Left cardiac atrium (tissue), 4 donors: ENCODE results near the gene SNRK. TPM values are rescaled to one million over a fixed set of nuclear protein-coding genes. Genes with fewer than 3 reads are reported as not detected.

Experiments used
- ATAC-seq, 2 donors: fragments of 200-7000 bp; cut with Tn5 transposase; one replicate each; pipeline ENCODE4 v1.9.1; 2020; ENCODE audit warnings: mild to moderate bottlenecking in 2 of 2, moderate library complexity in 2 of 2
- DNase-seq: peaks from one replicate; pipeline ENCODE4 v3.0.0-alpha.2; 2020
- intact Hi-C, 2 donors: fragments of 100-400 bp; cut with DNase I; formaldehyde crosslinking; loops; one replicate each; pipeline versions ENCODE4 v1.14.1 to v1.15.1; 2022 to 2023
- total RNA-seq, 2 donors: library from RNA; stranded (reverse); fragmentation: NEBNext Ultra II Directional; extraction: Animal tissue kit (Norgen Biotek cat#: 25700); gene quantifications; one replicate each; pipeline ENCODE4 v1.2.1, GENCODE V29; 2021
- donor health status: DM: no; HTN: yes; CAD: no.
- donor health status: DM: no; HTN: yes; CAD: no; lungs with severe emphysema.
- donor health status: DM: yes; HTN: yes; CAD: no.
- donor health status: Dilated cardiomyopathy.

SNRK gene
- total RNA-seq, 2 donors from 2014 or later = 20.2 to 29.3 TPM

GRCh38 chr3:43298761-43299160 lies 12.4 kb downstream of the SNRK start:
- intact Hi-C loops = no loop called here
- DNase-seq (no peak), ATAC-seq (peak in 1 of 2 donors; percentile 41)

- ATAC-seq = no peak
- intact Hi-C loops = no loop called here
- no peak for DNase-seq
Observed at GRCh38 chr3:43302116-43302880, 16.0 kb downstream of the SNRK start.

GRCh38 chr3:43304126-43304525 lies 17.8 kb downstream of the SNRK start:
- ATAC-seq = no peak

DNA sequence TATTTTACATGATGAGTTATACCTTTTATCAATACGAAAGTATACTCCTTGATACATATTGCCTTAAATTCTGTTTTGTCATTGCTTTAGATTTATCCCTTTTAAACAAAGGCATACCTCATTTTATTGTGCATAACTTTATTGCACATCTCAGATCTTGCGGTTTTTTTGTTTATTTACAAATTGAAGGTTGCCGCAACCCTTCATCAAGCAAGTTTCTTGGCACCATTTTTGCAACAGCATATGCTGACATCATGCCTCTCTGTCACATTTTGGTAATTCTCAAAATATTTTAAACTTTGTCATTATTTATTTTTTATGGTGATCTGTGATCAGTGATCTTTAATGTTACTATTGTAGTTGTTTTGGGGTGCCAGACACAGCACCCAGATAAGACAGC lies 20.9 kb downstream of the SNRK start:
- DNase-seq = no peak
- intact Hi-C loops = no loop called here
- no peak for ATAC-seq

More at GRCh38 chr3:43304126-43304525, 17.8 kb downstream of the SNRK start:
- intact Hi-C loops = no loop called here
- no peak for DNase-seq

DNA sequence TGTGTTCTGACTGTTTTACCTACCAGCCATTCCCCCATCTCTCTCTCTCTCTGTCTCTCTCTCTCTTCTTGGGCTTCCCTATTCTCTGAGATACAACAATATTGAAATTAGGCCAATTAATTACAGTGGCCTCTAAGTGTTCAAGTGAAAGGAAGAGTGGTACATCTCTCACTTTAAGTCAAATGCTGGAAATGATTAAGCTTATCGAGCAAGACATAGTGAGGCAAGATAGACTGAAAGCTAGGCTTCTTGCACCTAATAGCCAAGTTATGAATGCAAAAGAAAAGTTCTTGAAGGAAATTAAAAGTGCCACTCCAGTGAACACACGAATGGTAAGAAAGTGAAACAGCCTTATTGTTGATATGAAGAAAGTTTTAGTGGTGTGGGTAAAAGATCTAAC lies 21.3 kb downstream of the SNRK start:
- DNase-seq (no peak), ATAC-seq (no peak)
- intact Hi-C loops = no loop called here

- intact Hi-C loops = no loop called here
- DNase-seq (no peak), ATAC-seq (no peak)
Observed at GRCh38 chr3:43309372-43310305, 23.3 kb downstream of the SNRK start.

- DNase-seq = no peak
- intact Hi-C loops = no loop called here
- no peak for ATAC-seq
Observed at GRCh38 chr3:43316783-43317460, 30.6 kb downstream of the SNRK start.

- DNase-seq (no peak), ATAC-seq (peak; percentile 39 to 82)
Observed at GRCh38 chr3:43317461-43318316, 31.3 kb downstream of the SNRK start.

GRCh38 chr3:43319376-43319775 lies 33.0 kb downstream of the SNRK start:
- intact Hi-C loops = no loop called here
- DNase-seq = peak; percentile 30
- ATAC-seq = peak in 1 of 2 donors; percentile 53

More at GRCh38 chr3:43317461-43318316, 31.3 kb downstream of the SNRK start:
- intact Hi-C loops = no loop called here

GRCh38 chr3:43319794-43320193 lies 33.5 kb downstream of the SNRK start:
- DNase-seq (no peak), ATAC-seq (no peak)
- intact Hi-C loops = no loop called here

DNA sequence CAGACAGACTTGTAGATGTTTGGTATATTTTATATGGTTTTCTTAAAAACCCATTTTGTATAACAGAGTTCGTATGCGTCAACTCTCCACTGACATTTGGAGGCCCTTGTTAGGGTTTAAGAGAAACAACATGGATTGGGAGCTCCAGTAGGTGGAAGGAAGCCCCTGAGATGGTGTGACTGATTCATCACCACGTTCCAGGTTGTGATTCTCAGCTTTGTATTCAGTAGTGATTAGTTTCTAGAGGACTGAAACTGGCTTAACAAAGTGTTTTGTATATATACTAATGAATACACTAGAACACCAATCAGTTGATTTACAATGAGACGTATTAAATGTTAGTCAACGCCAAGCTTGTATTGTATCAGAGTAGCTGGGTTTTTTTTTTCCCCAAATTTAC lies 33.9 kb downstream of the SNRK start:
- DNase-seq = no peak
- intact Hi-C loops = no loop called here
- no peak for ATAC-seq

GRCh38 chr3:43323541-43323940 lies 37.2 kb downstream of the SNRK start:
- intact Hi-C loops = no loop called here
- DNase-seq = no peak
- ATAC-seq = no peak

GRCh38 chr3:43326891-43327581 lies 40.7 kb downstream of the SNRK start:
- intact Hi-C loops = no loop called here
- no peak for DNase-seq
- ATAC-seq = peak; percentile 57 to 87

DNA sequence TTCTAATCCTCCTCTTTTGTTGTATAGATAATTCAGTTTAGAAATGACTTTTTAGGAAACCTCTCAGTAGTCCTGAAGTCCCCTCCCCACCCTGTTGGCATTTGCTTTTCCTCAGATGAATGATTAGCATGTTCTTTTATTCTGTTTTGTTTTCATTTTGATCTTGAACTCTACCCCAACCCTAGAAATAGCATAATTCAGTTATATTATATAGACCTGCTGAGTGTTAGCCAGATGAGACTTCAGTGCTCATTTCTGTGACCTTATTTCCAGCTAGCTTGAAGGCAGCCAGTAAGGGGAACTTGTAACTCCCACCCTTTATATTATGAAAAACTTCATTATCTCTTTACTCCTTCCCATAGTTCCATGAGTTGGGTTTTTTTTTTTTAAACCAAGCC lies 41.2 kb downstream of the SNRK start:
- peak in 1 of 2 donors; percentile 18 for ATAC-seq
- intact Hi-C loops = no loop called here
- DNase-seq = no peak

DNA sequence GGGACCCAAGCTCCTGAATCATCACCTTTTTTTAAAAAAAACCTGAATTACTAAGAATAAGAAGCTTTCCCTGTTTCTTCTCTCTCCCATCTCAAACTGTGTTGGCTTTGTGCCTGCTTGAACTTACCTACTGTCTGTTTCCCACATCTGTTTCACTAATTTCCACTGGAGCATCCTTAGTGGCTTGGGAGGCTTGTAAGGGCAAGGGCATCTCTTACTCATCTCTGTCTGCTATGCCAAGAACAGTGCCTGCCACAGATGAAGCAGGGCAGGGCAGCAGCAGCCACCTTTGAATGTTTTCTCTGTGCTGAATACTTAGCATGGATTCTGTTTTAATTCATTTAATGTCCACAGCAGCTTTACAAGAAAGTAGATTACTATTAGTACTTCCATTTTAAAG lies 42.3 kb downstream of the SNRK start:
- ATAC-seq (peak in 1 of 2 donors; percentile 30), DNase-seq (no peak)
- intact Hi-C loops = no loop called here

GRCh38 chr3:43330981-43331380 lies 44.6 kb downstream of the SNRK start:
- DNase-seq = no peak
- ATAC-seq = no peak
- intact Hi-C loops = no loop called here

- DNase-seq (no peak), ATAC-seq (no peak)
- intact Hi-C loops = no loop called here
Observed at GRCh38 chr3:43331381-43331780, 45.0 kb downstream of the SNRK start.

DNA sequence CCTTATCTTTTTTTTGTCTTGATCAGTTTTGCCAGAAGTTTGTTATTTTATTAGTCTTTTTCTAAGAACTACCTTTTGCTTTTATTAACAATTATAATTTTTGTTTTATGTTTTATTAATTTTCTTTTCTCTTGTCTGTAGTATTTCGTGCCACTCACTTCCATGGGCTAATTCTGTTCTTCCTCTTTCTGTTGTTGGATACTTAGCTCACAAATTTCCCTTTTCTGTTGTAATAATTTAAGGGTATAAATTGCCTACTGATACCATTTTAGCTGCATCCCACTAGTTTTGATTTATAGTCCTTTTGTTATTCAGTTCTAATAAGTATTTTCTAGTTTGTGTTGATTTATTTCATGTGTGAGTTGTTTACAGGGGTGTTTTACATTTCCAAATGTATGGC lies 48.6 kb downstream of the SNRK start:
- DNase-seq = no peak
- ATAC-seq = no peak
- intact Hi-C loops = no loop called here
